HEK293T (cell line): ENCODE results near the gene ACD.

ENCODE experiments used
- CTCF ChIA-PET: fragments of 350-600 bp; formaldehyde crosslinking; extraction: SDS; loops from one replicate; lab custom pipeline; 2021; ENCODE audit warnings: antibody characterized with exemption, inconsistent platforms; lab: Yijun Ruan, JAX
- POLR2A ChIA-PET: fragments of 350-600 bp; formaldehyde crosslinking; extraction: SDS; loops from one replicate; lab custom pipeline; 2020; ENCODE audit warnings: antibody characterized with exemption, inconsistent platforms; lab: Yijun Ruan, JAX
- DNase-seq: peaks from one replicate; pipeline ENCODE4 v3.0.0; 2012; ENCODE audit warnings: mixed read lengths; ENCODE audit errors: extremely low spot score
- ARNT ChIP-seq: fragments of 450-650 bp; IDR thresholded peaks from 2 replicates; pipeline ENCODE4 v1.6.1; 2017; ENCODE audit warnings: mild to moderate bottlenecking
- BHLHE40 ChIP-seq: fragments of 450-650 bp; IDR thresholded peaks from 2 replicates; pipeline ENCODE4 v1.6.1; 2016; ENCODE audit warnings: mild to moderate bottlenecking, moderate library complexity, borderline replicate concordance
- CTBP1 ChIP-seq: fragments of 450-650 bp; IDR thresholded peaks from 2 replicates; pipeline ENCODE4 v1.6.1; 2016; ENCODE audit warnings: borderline replicate concordance
- ELF4 ChIP-seq: fragments of 450-650 bp; IDR thresholded peaks from 2 replicates; pipeline ENCODE4 v1.6.1; 2017; ENCODE audit warnings: antibody characterized with exemption
- FOXA1 ChIP-seq: fragments of 450-650 bp; IDR thresholded peaks from 2 replicates; pipeline ENCODE4 v1.6.1; 2016; ENCODE audit warnings: mild to moderate bottlenecking
- FOXK2 ChIP-seq: fragments of 450-650 bp; IDR thresholded peaks from 2 replicates; pipeline ENCODE4 v1.6.1; 2016; ENCODE audit warnings: mild to moderate bottlenecking
- FOXM1 ChIP-seq: fragments of 450-650 bp; IDR thresholded peaks from 2 replicates; pipeline ENCODE4 v1.6.1; 2017; ENCODE audit warnings: mild to moderate bottlenecking, borderline replicate concordance
- HDGF ChIP-seq: fragments of 450-650 bp; IDR thresholded peaks from 2 replicates; pipeline ENCODE4 v1.6.1; 2017; ENCODE audit warnings: antibody characterized with exemption, borderline replicate concordance
- L3MBTL2 ChIP-seq: fragments of 450-650 bp; conservative IDR thresholded peaks from 2 replicates; pipeline ENCODE4 v1.6.1; 2016; ENCODE audit warnings: mild to moderate bottlenecking
- LEF1 ChIP-seq: fragments of 450-650 bp; IDR thresholded peaks from 2 replicates; pipeline ENCODE4 v1.6.1; 2017; ENCODE audit warnings: mild to moderate bottlenecking, borderline replicate concordance
- NFRKB ChIP-seq: fragments of 450-650 bp; IDR thresholded peaks from 2 replicates; pipeline ENCODE4 v1.6.1; 2016; ENCODE audit warnings: mild to moderate bottlenecking, moderate library complexity
- SP1 ChIP-seq: fragments of 450-650 bp; IDR thresholded peaks from 2 replicates; pipeline ENCODE4 v1.6.1; 2017
- SUZ12 ChIP-seq: fragments of 450-650 bp; IDR thresholded peaks from 2 replicates; pipeline ENCODE4 v1.6.1; 2016; ENCODE audit warnings: mild to moderate bottlenecking
- TARDBP ChIP-seq: fragments of 450-650 bp; IDR thresholded peaks from 2 replicates; pipeline ENCODE4 v1.6.1; 2016
- ZNF384 ChIP-seq: fragments of 450-650 bp; IDR thresholded peaks from 2 replicates; pipeline ENCODE4 v1.6.1; 2016
- TF ChIP-seq, protein P1 (sequence below): fragments of 450-650 bp; IDR thresholded peaks from 2 replicates; pipeline ENCODE4 v1.6.1; 2016

The ACD gene

DNA sequence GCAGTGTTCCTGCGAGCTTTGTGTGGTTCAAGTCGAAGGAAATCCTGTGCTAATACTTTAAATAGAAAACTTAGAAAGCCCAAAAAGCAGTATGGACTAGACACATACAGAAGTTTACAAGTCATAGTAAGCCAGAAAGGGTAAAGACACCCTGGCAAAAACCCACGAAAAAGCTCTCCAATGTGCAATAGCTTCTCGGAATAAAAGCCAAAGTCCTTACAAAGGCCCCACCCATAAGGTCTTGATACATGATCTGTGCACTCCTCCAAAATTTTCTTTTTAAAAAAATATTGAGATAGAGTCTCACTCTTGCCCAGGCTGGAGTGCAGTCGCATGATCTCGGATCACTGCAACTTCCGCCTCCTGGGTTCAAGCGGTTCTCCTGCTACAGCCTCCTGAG is 16.9 kb upstream of the ACD start:
- ChIA-PET POLR2A (interaction anchor here (1.0 kb wide), 2 partner anchors 42 to 106 kb away, joined by 3 read pairs; partner anchors contain the start of gene GFOD2), CTCF (no interaction called here)
- no peak for DNase-seq
- TF ChIP-seq ARNT (no peak), CTBP1 (no peak), LEF1 (no peak), ELF4 (no peak), FOXA1 (no peak), ZNF384 (no peak), TARDBP (no peak), SP1 (no peak), SUZ12 (no peak), FOXK2 (no peak), HDGF (no peak), BHLHE40 (no peak)

DNA sequence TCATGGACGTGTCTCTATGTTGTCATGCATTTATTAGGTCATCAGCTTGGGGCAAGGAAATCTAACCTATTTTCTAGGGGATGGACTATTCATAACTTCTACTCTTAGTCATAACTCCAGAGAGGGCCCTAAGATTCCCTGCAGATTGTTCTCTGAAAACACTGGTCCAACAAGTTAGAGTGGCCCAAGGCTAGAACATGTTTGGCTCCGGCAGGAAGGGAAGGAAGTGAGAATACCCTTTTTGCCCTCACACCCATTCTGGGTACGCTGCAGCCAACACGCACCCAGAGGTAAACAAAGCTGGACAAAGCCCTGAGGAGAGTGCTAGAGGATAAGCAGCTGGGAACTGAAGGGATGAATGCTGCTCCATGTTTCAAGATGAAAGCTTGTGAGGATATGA is 16.5 kb upstream of the ACD start:
- ChIA-PET POLR2A (interaction anchor here (1.0 kb wide), 2 partner anchors 43 to 106 kb away, joined by 3 read pairs; partner anchors contain the start of gene GFOD2), CTCF (no interaction called here)
- DNase-seq: no peak
- TF ChIP-seq BHLHE40 (no peak), SUZ12 (no peak), TARDBP (no peak), FOXA1 (no peak), CTBP1 (no peak), ELF4 (no peak), L3MBTL2 (no peak), LEF1 (no peak), FOXM1 (no peak), ZNF384 (no peak), NFRKB (no peak), FOXK2 (no peak), HDGF (no peak), ARNT (no peak), SP1 (no peak)
- TF ChIP-seq, protein P1, sequence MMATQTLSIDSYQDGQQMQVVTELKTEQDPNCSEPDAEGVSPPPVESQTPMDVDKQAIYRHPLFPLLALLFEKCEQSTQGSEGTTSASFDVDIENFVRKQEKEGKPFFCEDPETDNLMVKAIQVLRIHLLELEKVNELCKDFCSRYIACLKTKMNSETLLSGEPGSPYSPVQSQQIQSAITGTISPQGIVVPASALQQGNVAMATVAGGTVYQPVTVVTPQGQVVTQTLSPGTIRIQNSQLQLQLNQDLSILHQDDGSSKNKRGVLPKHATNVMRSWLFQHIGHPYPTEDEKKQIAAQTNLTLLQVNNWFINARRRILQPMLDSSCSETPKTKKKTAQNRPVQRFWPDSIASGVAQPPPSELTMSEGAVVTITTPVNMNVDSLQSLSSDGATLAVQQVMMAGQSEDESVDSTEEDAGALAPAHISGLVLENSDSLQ: no peak

DNA sequence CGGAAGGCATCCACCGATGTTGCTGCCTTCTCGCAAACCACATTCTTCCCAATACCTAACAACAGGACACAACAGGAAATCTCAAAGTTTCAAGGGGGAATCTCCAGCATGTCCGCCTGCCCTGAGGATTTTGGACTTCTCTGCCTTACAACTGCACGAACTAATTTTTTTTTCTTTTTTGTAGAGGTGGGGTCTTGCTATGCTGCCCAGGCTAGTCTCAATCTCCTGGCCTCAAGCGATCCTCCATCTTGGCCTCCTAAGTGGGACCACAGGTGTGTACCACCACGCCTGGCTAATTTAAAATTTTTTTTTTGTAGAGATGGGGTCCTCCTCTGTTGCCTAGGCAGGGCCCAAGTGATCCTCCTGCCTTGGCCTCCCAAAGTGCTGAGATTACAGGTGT is 15.9 kb upstream of the ACD start:
- no peak for TF ChIP-seq HDGF
- no peak for TF ChIP-seq L3MBTL2
- no peak for TF ChIP-seq FOXK2
- no peak for TF ChIP-seq TARDBP
- no peak for TF ChIP-seq ELF4
- ChIA-PET CTCF (no interaction called here), POLR2A (interaction anchor here (1.0 kb wide), 1 partner anchor 107 kb away, joined by 3 read pairs; no protein-coding TSS in a partner anchor)
- no peak for DNase-seq

DNA sequence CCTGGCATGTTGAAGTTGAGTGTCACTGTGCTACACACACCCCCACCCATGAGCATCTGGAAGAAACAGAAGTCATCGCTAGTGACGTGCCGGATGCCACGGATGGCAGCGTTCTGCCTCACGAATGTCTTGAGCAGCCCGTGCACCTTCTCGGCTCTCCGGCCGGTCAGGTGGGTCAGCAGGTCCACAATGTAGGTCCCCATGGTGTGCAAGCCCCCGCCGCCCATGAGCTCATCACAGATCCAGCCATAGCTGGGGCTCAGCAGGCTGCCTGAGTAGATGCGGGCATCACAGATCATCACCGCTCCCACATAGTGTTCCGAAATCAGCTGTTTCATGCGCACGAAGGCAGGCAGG is 15.5 kb upstream of the ACD start:
- no peak for TF ChIP-seq NFRKB
- TF ChIP-seq ZNF384: no peak
- TF ChIP-seq LEF1: no peak
- no peak for TF ChIP-seq CTBP1
- TF ChIP-seq FOXA1: no peak
- ChIA-PET CTCF (no interaction called here), POLR2A (no interaction called here)
- DNase-seq: no peak

DNA sequence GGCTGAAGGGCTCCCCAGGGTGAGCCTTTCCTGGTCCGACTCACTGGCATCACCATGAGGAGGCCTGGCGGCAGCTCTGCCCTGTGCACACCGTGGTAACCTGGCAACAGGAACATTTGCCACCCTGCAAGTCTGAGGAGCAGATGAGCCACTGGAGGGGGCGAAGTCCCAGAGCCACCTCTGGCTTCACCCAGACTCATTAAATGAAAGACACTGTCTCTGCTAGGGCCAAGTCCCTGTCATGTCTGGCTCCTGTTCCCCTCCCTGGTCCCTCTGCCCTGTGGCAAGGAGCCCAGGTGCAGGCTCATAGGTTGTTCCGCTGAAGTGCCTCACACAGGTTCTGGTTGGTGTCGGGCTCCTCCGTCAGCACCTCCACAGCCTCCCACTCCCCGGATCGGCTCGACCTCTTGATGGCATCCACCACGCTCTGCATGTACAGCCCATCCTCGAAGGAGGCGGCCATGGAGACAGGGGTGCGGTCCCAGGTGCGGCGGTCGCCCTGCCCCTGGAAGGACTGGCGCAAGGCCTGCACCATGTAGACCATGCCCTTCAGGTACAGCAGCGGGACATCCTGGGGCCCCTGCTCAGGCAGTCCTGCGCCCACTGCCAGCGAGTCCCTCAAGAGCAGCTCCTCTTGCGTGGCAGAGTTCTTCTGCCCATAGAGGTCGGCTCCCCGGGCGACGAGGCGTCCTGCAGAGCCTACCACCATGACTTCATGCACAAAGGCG is 15.0 kb upstream of the ACD start:
- ChIA-PET POLR2A (no interaction called here), CTCF (no interaction called here)
- TF ChIP-seq ZNF384 (no peak), ARNT (no peak), SUZ12 (no peak), HDGF (no peak), LEF1 (no peak), ELF4 (no peak), SP1 (no peak), BHLHE40 (no peak)
- TF ChIP-seq, protein P1: no peak
- no peak for DNase-seq

DNA sequence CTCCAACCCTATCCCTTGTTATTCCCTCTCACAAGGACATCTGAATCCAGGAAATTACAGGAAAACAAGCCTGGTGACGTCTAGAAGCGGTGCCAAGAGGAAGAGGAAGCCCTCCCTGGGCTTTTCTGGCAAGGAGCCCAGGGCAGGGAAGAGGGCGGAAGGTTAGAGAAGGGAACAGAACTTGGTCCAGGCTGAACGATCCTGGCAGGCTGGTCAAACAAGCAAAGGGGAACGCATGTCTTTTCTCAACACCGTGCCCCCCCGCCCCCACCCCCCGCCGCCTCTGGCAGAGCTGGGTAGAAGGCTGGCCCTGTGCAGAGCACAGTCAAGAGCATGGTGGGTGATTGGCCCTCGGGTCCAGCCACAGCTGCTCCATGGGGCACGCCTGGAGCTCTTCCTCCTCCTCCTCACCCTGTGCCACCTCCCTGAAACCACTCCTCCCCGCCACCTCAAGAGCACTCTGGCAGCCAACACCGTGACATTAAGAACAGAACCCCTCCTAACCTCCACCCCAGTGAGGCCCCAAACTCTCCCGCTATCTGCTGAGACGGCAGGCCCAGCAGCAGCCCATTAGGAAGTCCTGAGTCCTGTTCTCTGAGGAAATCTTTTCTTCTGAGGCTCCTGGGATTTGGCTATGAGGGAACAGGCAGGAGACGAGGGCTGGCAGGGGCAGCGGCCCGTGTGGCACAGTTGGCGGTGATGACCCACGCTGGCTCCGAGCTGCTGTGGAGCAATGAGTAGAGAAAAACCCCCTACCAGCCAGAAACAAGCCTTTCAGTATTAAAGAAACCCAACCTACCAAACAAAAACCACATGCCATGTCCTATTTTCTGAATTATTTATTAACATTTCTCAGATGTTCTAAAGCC is 13.9 kb upstream of the ACD start:
- CTCF ChIA-PET: interaction anchor here (0.5 to 1.5 kb wide), 5 partner anchors 10 to 256 kb away, joined by 3 to 7 read pairs (median 6); no protein-coding TSS in a partner anchor

More for the DNA sequence above, 13.9 kb upstream of the ACD start:
- DNase-seq: no peak
- TF ChIP-seq HDGF (no peak), FOXA1 (no peak), CTBP1 (no peak), LEF1 (no peak), L3MBTL2 (no peak), TARDBP (no peak), FOXK2 (no peak), FOXM1 (no peak), NFRKB (no peak), ARNT (no peak), SUZ12 (no peak)
- TF ChIP-seq, protein P1: no peak
- POLR2A ChIA-PET: interaction anchor here (0.8 kb wide), 1 partner anchor 172 kb away, joined by 3 read pairs; no protein-coding TSS in a partner anchor
